ENCODE results near the gene MGARP.

- TF ChIP-seq RAD21 (IDR thresholded peaks at IDR 0.05): no peak
- TF ChIP-seq, protein P1, sequence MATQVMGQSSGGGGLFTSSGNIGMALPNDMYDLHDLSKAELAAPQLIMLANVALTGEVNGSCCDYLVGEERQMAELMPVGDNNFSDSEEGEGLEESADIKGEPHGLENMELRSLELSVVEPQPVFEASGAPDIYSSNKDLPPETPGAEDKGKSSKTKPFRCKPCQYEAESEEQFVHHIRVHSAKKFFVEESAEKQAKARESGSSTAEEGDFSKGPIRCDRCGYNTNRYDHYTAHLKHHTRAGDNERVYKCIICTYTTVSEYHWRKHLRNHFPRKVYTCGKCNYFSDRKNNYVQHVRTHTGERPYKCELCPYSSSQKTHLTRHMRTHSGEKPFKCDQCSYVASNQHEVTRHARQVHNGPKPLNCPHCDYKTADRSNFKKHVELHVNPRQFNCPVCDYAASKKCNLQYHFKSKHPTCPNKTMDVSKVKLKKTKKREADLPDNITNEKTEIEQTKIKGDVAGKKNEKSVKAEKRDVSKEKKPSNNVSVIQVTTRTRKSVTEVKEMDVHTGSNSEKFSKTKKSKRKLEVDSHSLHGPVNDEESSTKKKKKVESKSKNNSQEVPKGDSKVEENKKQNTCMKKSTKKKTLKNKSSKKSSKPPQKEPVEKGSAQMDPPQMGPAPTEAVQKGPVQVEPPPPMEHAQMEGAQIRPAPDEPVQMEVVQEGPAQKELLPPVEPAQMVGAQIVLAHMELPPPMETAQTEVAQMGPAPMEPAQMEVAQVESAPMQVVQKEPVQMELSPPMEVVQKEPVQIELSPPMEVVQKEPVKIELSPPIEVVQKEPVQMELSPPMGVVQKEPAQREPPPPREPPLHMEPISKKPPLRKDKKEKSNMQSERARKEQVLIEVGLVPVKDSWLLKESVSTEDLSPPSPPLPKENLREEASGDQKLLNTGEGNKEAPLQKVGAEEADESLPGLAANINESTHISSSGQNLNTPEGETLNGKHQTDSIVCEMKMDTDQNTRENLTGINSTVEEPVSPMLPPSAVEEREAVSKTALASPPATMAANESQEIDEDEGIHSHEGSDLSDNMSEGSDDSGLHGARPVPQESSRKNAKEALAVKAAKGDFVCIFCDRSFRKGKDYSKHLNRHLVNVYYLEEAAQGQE (IDR thresholded peaks at IDR 0.05): no peak
- TF ChIP-seq ATF3 (IDR thresholded peaks at IDR 0.05): no peak
Observed at GRCh38 chr4:139221687-139222086, 58.3 kb downstream of the MGARP start.
